Tibial nerve (tissue), 4 donors: ENCODE results near the gene DOCK1. TPM values are rescaled to one million over a fixed set of nuclear protein-coding genes. Genes with fewer than 3 reads are reported as not detected.

ENCODE experiments used
- DNase-seq, 2 donors: peaks; one replicate each; pipeline ENCODE4 v3.0.0-alpha.2; 2019; ENCODE audit warnings: low spot score in 2 of 2
- H3K27ac ChIP-seq, 4 donors: fragments of 200-600 bp; sonication (generic) in 3 of 4; one replicate each; pipeline ENCODE4 v1.5.1; 2017 to 2019; ENCODE audit warnings: mild to moderate bottlenecking in 1 of 4
- H3K27me3 ChIP-seq, 2 donors: fragments of 200-600 bp; sonication (generic) in 1 of 2; one replicate each; pipeline versions ENCODE4 v1.5.1 to v1.6.0; 2017 to 2019
- H3K36me3 ChIP-seq, 3 donors: fragments of 200-600 bp; sonication (generic); one replicate each; pipeline ENCODE4 v1.5.1; 2018 to 2019
- H3K4me1 ChIP-seq, 4 donors: fragments of 200-600 bp; sonication (generic) in 3 of 4; one replicate each; pipeline ENCODE4 v1.5.1; 2017 to 2019
- H3K4me3 ChIP-seq, 4 donors: fragments of 200-600 bp; sonication (generic) in 3 of 4; one replicate each; pipeline ENCODE4 v1.5.1; 2017 to 2019; ENCODE audit warnings: mild to moderate bottlenecking in 1 of 4, moderate library complexity in 1 of 4
- H3K9me3 ChIP-seq, 4 donors: fragments of 200-600 bp; sonication (generic) in 3 of 4; one replicate each; pipeline ENCODE4 v1.5.1; 2017 to 2019
- EP300 ChIP-seq, 2 donors: sonication (generic); formaldehyde crosslinking; IDR thresholded peaks; one replicate each; pipeline ENCODE4 v1.6.1; 2017; ENCODE audit warnings: antibody characterized with exemption in 2 of 2, mild to moderate bottlenecking in 1 of 2
- POLR2A ChIP-seq, 2 donors: fragments of 450-650 bp; IDR thresholded peaks; one replicate each; pipeline ENCODE4 v1.6.1; 2017; ENCODE audit warnings: antibody characterized with exemption in 2 of 2, mild to moderate bottlenecking in 2 of 2, moderate library complexity in 2 of 2
- WGBS, 2 donors: methylation state at CpG; one replicate each; pipeline ENCODE4 v1.1.5; 2018; 5-methylcytosine and 5-hydroxymethylcytosine counted together
- total RNA-seq, 4 donors: library from RNA; depleted of rRNA; stranded (reverse); fragments of >200 nt; gene quantifications; one replicate each; pipeline ENCODE4 v1.1.0, GENCODE V29; 2016
- TF ChIP-seq, protein P1 (sequence below), 5 experiments: fragments of 200-600 bp in 3 of 5; fragments of 450-650 bp in 2 of 5; sonication (generic) in 3 of 5; IDR thresholded peaks; one replicate each; pipeline ENCODE4 v1.5.1; 2016 to 2019; ENCODE audit warnings: antibody characterized with exemption in 5 of 5, mild to moderate bottlenecking in 3 of 5, moderate library complexity in 2 of 5

The DOCK1 gene
- total RNA-seq, 4 donors from 2014 or later = 57.3 to 76.7 (median 63.7) TPM

GRCh38 chr10:127190427-127190826, 285.2 kb downstream of the DOCK1 start:
- peaks cover 0 to 6% of the 10 kb centered on the region in 2 donors for H3K27me3 ChIP-seq
- H3K4me3 ChIP-seq = no peak overlapping the region
- no peak for DNase-seq
- no peak overlapping the region for H3K27ac ChIP-seq
- H3K9me3 ChIP-seq = no peaks in the 10 kb centered on the region
- WGBS, 2 donors = 71 to 76% methylated on average over 5 of the region's 5 CpGs
- H3K36me3 ChIP-seq = no peaks in the 10 kb centered on the region
- peaks cover 0 to 21% (median 6%) of the 10 kb centered on the region in 4 donors for H3K4me1 ChIP-seq
- TF ChIP-seq, protein P1, sequence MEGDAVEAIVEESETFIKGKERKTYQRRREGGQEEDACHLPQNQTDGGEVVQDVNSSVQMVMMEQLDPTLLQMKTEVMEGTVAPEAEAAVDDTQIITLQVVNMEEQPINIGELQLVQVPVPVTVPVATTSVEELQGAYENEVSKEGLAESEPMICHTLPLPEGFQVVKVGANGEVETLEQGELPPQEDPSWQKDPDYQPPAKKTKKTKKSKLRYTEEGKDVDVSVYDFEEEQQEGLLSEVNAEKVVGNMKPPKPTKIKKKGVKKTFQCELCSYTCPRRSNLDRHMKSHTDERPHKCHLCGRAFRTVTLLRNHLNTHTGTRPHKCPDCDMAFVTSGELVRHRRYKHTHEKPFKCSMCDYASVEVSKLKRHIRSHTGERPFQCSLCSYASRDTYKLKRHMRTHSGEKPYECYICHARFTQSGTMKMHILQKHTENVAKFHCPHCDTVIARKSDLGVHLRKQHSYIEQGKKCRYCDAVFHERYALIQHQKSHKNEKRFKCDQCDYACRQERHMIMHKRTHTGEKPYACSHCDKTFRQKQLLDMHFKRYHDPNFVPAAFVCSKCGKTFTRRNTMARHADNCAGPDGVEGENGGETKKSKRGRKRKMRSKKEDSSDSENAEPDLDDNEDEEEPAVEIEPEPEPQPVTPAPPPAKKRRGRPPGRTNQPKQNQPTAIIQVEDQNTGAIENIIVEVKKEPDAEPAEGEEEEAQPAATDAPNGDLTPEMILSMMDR (IDR thresholded peaks at IDR 0.05) = no peak
- TF ChIP-seq EP300 (IDR thresholded peaks at IDR 0.05) (no peak), POLR2A (IDR thresholded peaks at IDR 0.05) (no peak)

DNA sequence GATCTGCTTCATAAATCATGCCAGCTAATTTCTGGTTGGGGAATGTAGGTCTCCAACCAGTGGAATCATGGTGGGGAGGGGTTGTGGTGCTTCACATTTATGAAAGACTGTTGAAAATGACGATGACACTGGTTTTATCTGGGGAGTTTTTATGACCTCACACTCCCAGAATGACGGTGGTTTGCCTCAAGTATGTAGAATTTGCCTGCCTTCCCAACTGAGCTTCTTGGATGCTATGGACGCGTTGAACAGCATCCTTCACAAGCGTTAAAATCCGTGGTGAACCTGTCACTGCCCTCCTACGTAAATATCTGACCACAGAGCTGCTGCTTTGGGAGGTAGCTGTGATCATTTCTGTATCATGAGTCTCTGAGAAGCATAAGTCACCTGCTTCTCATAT, 287.9 kb downstream of the DOCK1 start:
- Histone ChIP-seq H3K4me3 (no peak overlapping the region), H3K27me3 (peaks cover 0 to 6% of the 10 kb centered on the region in 2 donors), H3K9me3 (no peaks in the 10 kb centered on the region), H3K36me3 (no peaks in the 10 kb centered on the region), H3K4me1 (peaks cover 0 to 20% (median 10%) of the 10 kb centered on the region in 4 donors), H3K27ac (no peak overlapping the region)
- 75 to 77% methylated on average over 7 of the region's 7 CpGs for WGBS, 2 donors
- TF ChIP-seq, protein P1 (IDR thresholded peaks at IDR 0.05) = no peak
- TF ChIP-seq EP300 (IDR thresholded peaks at IDR 0.05) (no peak), POLR2A (IDR thresholded peaks at IDR 0.05) (no peak)
- DNase-seq = no peak

GRCh38 chr10:127194111-127194510, 288.9 kb downstream of the DOCK1 start:
- H3K27ac ChIP-seq = no peak overlapping the region
- DNase-seq = no peak
- H3K27me3 ChIP-seq = peaks cover 0 to 6% of the 10 kb centered on the region in 2 donors
- no peaks in the 10 kb centered on the region for H3K9me3 ChIP-seq
- no peaks in the 10 kb centered on the region for H3K36me3 ChIP-seq
- TF ChIP-seq EP300 (IDR thresholded peaks at IDR 0.05) = no peak
- TF ChIP-seq, protein P1 (IDR thresholded peaks at IDR 0.05) = no peak
- TF ChIP-seq POLR2A (IDR thresholded peaks at IDR 0.05) = no peak
- WGBS, 2 donors = 85 to 86% methylated on average over 2 of the region's 2 CpGs
- peaks cover 0 to 20% (median 10%) of the 10 kb centered on the region in 4 donors for H3K4me1 ChIP-seq
- no peak overlapping the region for H3K4me3 ChIP-seq

DNA sequence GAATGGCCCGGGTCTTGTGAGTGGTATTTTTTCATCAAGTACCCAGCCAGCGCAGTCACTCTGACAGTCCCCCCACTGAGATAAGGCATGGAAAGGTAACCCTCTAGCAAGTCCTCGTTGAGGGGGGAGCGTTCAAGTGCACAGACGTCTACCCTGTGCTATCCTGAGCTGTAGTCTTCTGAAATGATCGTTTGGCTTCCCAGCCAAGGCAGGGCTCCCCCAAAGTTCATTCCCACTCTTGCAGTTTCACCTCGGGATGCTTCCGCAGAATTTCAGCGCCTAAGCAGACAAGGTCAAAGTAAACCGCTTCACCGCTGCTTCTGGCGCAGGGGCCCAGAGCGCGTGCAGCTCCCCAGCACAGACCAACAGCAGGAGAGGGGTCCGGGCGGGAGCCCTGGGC, 289.4 kb downstream of the DOCK1 start:
- Histone ChIP-seq H3K9me3 (no peaks in the 10 kb centered on the region), H3K27ac (no peak overlapping the region), H3K4me1 (peaks cover 0 to 20% (median 10%) of the 10 kb centered on the region in 4 donors), H3K27me3 (peaks cover 0 to 6% of the 10 kb centered on the region in 2 donors), H3K36me3 (no peaks in the 10 kb centered on the region), H3K4me3 (no peak overlapping the region)
- 55 to 59% methylated on average over 16 of the region's 16 CpGs for WGBS, 2 donors
- TF ChIP-seq, protein P1 (IDR thresholded peaks at IDR 0.05) = no peak
- TF ChIP-seq POLR2A (IDR thresholded peaks at IDR 0.05) = no peak
- TF ChIP-seq EP300 (IDR thresholded peaks at IDR 0.05) = no peak
- no peak for DNase-seq

DNA sequence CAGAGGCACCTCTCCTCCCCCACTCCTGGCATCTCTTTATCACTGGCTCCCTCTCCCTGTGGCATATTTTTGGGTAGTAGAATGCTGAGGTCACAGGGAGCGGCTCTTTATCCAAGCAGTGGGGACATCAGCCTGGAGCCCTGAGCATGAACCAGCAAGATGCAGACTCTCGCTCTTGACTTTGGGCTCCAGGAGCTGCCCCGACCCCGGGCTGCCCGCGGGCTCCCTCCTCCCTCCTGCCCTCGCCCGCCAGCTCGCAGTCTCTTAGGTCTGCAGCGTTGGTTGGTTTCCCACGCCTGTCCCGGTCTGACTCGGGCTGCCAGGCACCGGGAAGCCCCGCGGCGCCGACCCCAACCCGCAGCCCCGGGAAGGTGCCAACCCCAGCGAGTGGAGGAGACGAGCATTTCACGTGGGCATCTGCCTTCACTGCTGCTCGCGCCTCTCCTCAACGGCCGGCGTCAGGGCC, 289.8 kb downstream of the DOCK1 start:
- peak overlapping the region in 2 of 4 donors; percentile 44 to 48 for H3K4me3 ChIP-seq
- peaks cover 0 to 20% (median 10%) of the 10 kb centered on the region in 4 donors for H3K4me1 ChIP-seq
- H3K27ac ChIP-seq = no peak overlapping the region
- no peaks in the 10 kb centered on the region for H3K36me3 ChIP-seq
- peaks cover 0 to 6% of the 10 kb centered on the region in 2 donors for H3K27me3 ChIP-seq
- DNase-seq = no peak
- WGBS, 2 donors = 9 to 15% methylated on average over 15 to 27 of the region's 28 CpGs
- TF ChIP-seq EP300 (IDR thresholded peaks at IDR 0.05) (no peak), POLR2A (IDR thresholded peaks at IDR 0.05) (no peak)
- TF ChIP-seq, protein P1 (IDR thresholded peaks at IDR 0.05) = no peak
- H3K9me3 ChIP-seq = no peaks in the 10 kb centered on the region
